ENCODE data around the gene GRAMD4.

The GRAMD4 gene

DNA sequence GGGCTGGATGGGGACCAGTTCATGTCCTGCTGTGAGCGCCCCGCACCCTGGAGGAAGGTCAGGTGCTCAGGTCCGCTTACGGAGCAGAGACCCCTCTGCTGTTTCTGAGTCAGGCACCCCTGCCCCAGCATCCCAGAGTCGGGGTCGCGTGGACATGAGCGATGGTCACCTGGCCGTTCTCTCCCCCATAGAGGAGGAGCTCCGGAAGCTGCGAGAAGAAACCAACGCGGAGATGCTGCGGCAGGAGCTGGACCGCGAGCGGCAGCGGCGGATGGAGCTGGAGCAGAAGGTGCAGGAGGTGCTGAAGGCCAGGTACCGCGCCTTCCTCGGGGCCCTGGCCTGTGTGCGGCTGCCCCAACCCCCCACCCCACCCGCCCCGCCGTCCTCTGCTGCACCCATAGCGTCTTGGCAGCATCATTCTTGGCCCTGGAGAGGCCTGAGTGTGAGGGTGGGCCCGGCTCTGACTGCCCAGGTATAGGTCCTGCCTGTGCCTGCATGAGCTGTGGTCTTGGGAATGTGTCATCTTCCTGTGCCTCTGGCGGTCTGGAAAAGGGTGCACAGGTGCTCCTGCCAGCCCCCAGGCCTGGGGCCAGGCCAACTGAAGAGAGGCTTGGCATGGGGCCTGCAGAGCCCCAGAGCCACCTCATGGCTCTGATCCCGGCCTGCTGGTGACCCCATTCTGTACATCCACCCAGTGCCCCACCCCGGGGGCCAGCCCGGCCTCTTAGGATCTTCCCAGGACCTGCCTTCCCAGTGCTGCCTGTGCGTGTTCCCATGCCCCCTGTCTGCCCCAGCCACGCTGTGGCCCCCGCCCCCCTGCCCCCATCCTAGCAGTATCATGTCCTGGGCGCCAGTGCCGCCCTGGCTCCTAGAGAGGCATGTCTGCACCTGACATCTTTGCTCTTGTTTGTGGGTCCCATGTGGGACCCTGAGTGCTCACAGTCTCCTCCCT is 38.1 kb downstream of the GRAMD4 start:
- no peak overlapping the region for H3K4me3 ChIP-seq (replicated peaks; ENCODE audit: low read depth, low read length)
- TF ChIP-seq, protein P1, sequence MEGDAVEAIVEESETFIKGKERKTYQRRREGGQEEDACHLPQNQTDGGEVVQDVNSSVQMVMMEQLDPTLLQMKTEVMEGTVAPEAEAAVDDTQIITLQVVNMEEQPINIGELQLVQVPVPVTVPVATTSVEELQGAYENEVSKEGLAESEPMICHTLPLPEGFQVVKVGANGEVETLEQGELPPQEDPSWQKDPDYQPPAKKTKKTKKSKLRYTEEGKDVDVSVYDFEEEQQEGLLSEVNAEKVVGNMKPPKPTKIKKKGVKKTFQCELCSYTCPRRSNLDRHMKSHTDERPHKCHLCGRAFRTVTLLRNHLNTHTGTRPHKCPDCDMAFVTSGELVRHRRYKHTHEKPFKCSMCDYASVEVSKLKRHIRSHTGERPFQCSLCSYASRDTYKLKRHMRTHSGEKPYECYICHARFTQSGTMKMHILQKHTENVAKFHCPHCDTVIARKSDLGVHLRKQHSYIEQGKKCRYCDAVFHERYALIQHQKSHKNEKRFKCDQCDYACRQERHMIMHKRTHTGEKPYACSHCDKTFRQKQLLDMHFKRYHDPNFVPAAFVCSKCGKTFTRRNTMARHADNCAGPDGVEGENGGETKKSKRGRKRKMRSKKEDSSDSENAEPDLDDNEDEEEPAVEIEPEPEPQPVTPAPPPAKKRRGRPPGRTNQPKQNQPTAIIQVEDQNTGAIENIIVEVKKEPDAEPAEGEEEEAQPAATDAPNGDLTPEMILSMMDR (IDR thresholded peaks at IDR 0.05; ENCODE audit: low read length, missing control alignments) = no peak
- DNase-seq (ENCODE audit: low read depth) = no peak

DNA sequence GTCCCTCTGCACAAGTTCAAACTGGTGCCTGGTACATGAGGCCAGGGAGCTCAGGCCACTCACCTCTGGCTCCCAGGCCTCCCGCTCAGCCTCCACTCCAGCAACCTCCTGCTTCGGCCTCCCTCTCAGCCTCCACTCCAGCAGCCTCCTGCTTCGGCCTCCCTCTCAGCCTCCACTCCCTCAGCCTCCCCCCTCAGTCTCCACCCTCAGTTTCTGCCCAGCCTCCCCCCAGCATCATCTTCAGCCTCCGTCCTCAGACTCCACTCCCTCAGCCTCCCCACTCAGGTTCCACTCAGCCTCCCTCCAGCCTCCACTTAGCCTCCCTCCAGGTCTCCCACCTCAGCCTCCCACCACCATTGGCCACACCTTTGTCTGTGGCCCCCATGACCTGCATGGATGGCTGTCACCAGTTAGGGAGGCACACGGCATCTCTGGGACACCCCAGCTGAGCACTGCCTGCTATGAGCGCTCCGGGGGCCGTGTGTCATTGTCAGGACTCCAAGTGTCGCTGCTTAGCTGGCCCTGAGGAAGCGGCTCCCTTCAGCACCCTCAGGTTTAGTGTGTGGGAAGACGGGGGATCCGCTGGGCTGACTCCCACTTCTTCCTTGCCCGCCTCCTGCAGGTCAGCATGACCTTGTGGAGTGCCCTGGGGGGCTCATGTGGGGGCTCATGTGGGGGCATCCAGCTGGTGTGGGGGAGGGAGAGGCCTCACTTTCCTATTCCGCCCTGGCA is 39.0 kb downstream of the GRAMD4 start:
- no peak overlapping the region for H3K4me3 ChIP-seq (replicated peaks; ENCODE audit: low read depth, low read length)
- TF ChIP-seq, protein P1 (IDR thresholded peaks at IDR 0.05; ENCODE audit: low read length, missing control alignments) = no peak
- no peak for DNase-seq (ENCODE audit: low read depth)

DNA sequence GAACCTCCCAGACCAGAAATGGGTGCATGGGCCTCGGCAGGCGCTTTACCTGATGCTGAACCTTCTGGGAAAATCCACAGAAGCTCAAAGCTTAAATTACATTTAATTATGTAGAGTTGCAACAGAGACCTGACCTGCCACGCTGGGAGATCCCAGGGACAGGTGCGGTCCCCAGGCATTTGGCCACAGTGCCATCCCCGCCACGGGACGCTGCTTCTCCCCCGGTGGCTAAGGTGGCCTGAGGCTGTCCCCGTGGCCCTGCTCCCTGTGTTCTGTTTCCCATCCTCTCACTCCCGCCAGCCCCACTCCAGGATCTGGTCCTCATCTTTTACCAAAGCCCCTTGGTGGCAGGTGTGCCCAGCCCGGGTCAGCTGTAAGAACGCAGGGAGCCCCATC is 39.6 kb downstream of the GRAMD4 start:
- no peak overlapping the region for H3K4me3 ChIP-seq (replicated peaks; ENCODE audit: low read depth, low read length)
- TF ChIP-seq, protein P1 (IDR thresholded peaks at IDR 0.05; ENCODE audit: low read length, missing control alignments) = no peak
- DNase-seq (ENCODE audit: low read depth) = no peak

DNA sequence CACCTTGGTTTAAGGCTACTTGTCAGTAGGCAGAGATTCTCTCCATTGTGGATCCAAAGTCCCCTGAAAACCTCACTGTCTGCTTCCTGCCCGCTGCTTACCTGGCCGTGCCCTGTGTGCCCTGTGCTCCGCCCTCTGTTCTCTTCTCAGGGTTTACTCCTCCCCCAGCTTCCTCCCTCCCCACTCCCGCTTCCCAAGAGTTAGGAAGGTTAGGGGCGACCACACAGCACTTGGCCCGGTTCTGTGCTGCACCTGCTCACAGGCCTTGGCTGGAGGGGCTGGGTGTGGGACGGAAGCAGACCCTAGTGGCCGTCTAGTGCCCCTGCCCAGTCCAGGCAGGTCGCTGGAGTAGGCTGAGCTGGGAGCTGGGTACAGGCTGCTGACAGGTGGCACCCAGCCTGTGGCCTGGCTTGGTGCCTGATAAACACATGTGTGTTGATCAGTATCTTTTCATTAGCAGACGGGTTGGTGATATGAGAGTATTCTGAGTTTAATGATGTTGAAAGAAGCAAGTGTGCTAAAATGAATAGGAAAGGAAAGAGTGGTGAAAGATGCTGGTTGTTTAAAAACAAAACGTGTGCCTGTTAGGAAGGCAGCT is 40.5 kb downstream of the GRAMD4 start:
- H3K4me3 ChIP-seq (replicated peaks; ENCODE audit: low read depth, low read length) = no peak overlapping the region
- TF ChIP-seq, protein P1 (IDR thresholded peaks at IDR 0.05; ENCODE audit: low read length, missing control alignments) = no peak
- no peak for DNase-seq (ENCODE audit: low read depth)

DNA sequence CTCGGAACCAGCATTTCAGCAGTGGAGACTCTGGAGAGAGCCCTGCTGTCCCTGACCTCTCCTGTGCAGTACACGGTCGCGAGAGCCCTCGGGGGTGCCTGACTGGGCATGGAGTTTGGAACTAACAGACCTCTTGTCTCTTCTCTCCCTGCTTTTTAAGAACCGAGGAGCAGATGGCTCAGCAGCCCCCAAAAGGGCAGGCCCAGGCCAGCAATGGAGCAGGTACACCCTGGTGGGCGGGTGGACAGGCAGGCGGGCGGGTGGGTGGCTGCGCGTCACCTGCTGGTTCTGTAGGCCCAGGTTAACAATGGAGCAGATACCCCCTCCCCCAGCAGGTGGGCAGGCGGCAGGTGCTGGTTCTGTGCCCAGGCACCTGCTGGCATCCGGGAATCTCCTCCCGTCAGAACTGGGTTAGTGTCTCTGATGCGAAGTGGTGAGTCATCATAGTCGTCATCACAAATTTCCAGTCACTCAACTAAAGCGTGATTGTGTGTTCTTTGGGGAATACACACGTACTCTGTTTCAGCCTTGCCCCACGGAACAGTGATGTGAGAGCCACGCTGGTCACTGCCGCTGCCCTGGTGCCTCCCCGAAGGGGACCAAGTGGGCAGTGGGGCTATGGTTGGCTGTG is 41.1 kb downstream of the GRAMD4 start:
- TF ChIP-seq, protein P1 (IDR thresholded peaks at IDR 0.05; ENCODE audit: low read length, missing control alignments) = no peak
- peak; percentile 69 for DNase-seq (ENCODE audit: low read depth)
- H3K4me3 ChIP-seq (replicated peaks; ENCODE audit: low read depth, low read length) = no peak overlapping the region

DNA sequence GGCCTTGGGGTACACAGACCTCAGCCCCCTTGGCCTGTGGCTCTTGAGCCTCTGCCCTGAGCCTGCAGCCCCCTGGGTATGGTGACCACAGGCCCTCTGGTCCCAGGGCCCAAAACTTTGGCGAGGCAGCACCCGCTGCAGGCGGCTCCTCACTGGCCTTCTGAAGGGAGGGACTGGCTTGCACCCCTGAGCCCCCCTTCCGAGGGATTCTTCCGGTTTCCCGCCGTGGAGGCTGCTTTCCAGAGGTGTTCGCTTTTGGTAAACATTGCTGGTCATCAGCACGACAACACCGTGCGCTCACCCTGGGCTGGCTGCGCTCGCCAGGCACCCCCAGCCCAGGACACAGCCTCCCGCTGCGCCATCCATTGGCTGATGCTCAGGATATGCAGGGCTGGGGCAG is 42.0 kb downstream of the GRAMD4 start:
- H3K4me3 ChIP-seq (replicated peaks; ENCODE audit: low read depth, low read length) = no peak overlapping the region
- no peak for DNase-seq (ENCODE audit: low read depth)
- TF ChIP-seq, protein P1 (IDR thresholded peaks at IDR 0.05; ENCODE audit: low read length, missing control alignments) = no peak
